Anterior cingulate cortex (tissue), 58 donors: ENCODE data around the gene CNOT2.
A peak's percentile ranks its signal among the peaks of the same experiment; 100 is the strongest.
"Not testable (repeated sequence)": the region's sequence is repeated elsewhere in the genome, so short reads cannot be mapped to it uniquely, and the experiment has no call there.

Experiments
- DNase-seq, 58 donors: peaks; one replicate each; lab custom pipeline; 2025; lab: John Stamatoyannopoulos, UW

CNOT2 gene

GRCh38 chr12:70359458-70360197, 116.4 kb downstream of the CNOT2 start:
- DNase-seq, result no peak

GRCh38 chr12:70360218-70360617, 117.0 kb downstream of the CNOT2 start:
- no peak for DNase-seq

DNA sequence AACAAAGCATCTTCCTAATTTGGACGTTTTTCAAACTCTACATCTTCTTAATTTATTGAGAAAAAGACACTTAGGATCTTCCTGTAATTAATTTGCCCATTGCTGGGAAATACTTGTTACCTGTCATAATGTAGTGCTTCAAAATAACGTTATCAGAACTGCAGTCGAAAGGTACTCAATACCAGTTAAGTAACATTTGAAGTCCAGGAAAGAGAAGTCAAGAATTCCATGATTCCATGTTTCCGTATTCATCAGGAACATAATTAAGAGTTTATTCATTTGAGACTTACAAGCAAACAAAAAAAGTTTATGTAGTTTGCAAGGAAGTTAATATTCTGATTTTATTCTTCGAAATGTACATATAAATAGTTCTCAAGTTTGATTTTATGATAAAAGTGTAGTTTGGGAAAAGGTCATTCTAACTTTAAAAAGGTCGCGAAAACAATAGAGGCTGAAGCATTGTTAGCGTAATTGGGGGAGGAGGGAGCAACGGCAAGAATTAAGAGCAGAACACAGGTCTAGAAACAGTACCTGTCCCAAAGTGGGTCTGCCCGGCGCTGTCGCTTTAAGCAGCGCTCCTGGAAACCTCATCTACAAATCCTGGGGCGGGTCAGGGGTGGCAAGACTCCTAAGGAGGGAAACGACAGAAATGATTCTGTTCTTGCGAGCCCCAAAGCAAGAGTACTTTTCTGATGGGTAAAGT, 121.6 kb downstream of the CNOT2 start:
- no peak for DNase-seq

DNA sequence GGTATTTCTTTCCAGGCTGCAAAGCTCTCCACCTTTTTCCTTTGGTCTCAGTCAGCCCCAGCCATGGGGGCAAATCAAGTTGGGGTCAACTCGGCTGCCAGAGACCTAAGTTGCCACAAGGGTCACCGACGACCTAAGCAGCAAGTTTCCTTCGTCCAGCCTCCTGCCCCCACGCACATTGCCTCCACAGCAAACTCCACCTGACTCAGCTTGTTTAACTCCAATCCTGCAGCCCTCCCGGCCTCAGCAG, 122.1 kb downstream of the CNOT2 start:
- DNase-seq, result peak in 1 of 58 donors; percentile 37

DNA sequence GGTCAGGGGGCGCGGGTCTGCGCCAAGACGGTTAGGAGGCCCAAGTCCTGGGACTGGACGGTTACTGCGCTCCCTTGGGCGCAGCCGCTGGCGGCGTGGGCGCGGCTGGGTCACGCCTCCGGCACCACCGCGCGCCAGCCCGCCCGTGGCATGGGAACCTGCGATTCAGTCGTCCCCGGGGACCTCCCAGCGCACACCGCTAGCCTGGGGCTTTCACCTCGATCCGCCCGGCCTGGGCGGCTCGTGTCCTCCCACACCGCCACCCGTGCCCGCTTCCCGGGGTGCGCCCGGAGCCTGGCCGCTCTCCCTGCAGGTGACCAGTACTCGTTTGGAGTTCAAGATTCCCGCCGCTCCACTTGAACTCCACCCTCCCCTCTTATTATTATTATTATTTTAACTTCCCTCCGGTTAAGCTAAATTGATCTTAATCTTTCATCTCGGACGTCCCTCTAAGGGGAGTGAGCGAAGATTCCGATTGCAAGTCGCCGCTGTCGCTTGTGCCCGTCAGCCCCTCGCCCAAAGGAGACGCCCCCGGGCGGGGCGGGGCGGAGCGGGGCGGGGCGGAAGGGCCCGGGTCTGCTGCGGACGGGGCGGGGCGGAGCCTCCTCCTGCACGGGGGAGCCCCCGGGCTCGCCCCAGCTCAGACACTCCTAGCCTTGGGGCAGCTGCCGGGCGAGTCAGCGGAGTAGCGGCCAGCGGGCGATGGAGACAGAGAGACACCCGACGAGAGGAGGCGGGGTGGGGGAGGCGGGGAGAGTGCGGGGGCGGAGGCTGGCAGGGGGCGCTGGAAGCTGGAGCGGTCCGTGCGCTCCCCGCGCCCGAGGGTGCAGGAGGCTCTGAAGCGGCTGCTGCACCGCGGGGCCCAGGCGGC, 122.7 kb downstream of the CNOT2 start, which contains the start of gene KCNMB4:
Gene KCNMB4 (plus strand): TSS at position 643 of the 871 bp plus-strand sequence. CDS start 445 bp downstream, outside the sequence.
- peak in 54 of 58 donors; percentile 5 to 87 (median 66) for DNase-seq

DNA sequence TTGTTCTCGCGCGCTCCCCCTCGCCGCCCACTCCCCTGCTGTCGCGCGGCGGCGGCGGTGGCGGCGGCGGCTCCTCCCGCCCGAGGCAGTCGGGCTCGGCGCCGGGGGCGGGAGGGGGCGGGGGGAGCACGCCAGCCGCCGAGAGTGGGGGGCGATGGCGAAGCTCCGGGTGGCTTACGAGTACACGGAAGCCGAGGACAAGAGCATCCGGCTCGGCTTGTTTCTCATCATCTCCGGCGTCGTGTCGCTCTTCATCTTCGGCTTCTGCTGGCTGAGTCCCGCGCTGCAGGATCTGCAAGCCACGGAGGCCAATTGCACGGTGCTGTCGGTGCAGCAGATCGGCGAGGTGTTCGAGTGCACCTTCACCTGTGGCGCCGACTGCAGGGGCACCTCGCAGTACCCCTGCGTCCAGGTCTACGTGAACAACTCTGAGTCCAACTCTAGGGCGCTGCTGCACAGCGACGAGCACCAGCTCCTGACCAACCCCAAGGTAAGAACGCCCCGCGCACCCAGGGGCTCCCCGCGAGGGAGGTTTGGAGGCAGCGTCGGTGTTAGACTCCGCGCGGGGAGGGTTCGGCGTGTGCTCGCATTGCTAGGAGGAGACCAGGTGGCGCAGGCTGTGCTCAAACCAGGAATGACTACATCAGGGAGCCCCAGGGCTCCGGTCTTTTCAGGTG, 123.5 kb downstream of the CNOT2 start:
- peak in 48 of 58 donors; percentile 8 to 76 (median 48) for DNase-seq

DNA sequence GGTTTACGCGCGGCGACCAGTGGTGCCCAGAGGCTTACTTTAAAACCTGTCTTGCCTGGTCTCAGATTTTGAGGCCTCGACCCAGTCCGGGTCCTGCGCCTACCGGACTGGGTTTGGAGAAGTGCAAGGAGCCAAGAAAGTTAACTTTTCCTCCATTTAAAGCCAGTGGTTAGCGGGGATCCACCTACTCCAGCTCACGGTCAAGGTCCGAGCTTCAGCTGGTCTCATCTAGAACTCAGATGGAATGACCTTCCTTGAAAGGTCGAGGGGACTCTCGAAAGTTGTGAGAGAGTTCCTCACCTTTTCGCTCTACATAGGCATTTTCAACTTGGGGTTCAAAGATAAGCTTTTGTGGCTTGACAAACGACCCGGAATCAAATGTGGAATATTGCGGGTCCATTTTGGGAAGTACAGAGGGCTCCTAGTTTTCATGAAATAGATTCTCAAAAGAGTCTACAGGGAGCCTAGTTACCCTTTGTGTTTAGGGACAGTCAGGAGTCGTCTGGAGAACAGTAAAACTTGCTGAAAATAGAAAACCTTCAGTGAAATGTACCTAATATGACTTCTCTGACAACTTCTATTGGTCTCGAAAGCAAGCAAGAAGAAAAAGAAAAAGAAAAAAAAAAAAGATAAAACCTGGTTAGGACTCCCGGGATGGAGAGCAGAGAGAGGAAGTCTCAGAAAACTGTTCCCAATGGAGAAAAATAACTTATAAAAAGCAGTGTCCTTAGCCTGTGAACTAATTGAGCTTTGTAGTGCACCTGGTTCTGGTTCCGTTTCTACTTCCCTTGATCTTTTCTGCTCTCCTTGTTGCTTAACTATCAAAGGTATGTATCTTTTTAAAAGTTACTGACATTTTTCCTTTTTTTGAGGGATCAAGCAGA, 124.3 kb downstream of the CNOT2 start:
- peak in 5 of 58 donors; percentile 12 to 44 (median 30) for DNase-seq

- no peak for DNase-seq
Measured at GRCh38 chr12:70372881-70373280, 129.6 kb downstream of the CNOT2 start.

- DNase-seq, result no peak
Measured at GRCh38 chr12:70379846-70380245, 136.6 kb downstream of the CNOT2 start.

GRCh38 chr12:70383484-70383883, 140.3 kb downstream of the CNOT2 start:
- no peak for DNase-seq

DNA sequence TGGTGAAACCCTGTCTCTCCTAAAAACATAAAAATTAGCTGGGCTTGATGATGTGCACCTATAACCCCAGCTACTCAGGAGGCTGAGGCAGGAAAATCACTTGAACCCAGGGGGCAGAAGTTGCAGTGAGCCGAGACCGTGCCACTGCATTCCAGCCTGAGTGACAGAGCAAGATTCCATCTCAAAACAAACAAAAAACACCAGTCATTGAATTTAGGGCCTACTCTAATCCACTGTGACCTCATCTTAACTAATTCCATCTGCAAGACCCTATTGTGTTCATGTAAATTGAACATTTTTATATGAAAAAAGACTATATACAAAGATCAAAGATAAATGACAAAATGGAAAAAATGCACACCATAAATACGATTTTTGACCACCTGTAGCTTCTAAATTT, 140.7 kb downstream of the CNOT2 start:
- DNase-seq, result no peak

GRCh38 chr12:70386771-70387170, 143.5 kb downstream of the CNOT2 start:
- no peak for DNase-seq

GRCh38 chr12:70389678-70390077, 146.4 kb downstream of the CNOT2 start:
- DNase-seq, result no peak

- not testable (repeated sequence) for DNase-seq
Measured at GRCh38 chr12:70392631-70393030, 149.4 kb downstream of the CNOT2 start.

GRCh38 chr12:70393787-70394499, 150.7 kb downstream of the CNOT2 start:
- no peak for DNase-seq

GRCh38 chr12:70398002-70398401, 154.8 kb downstream of the CNOT2 start:
- peak in 6 of 58 donors; percentile 1 to 48 (median 10) for DNase-seq

- DNase-seq, result peak in 5 of 58 donors; percentile 3 to 26 (median 4)
Measured at GRCh38 chr12:70398862-70399261, 155.6 kb downstream of the CNOT2 start.

DNA sequence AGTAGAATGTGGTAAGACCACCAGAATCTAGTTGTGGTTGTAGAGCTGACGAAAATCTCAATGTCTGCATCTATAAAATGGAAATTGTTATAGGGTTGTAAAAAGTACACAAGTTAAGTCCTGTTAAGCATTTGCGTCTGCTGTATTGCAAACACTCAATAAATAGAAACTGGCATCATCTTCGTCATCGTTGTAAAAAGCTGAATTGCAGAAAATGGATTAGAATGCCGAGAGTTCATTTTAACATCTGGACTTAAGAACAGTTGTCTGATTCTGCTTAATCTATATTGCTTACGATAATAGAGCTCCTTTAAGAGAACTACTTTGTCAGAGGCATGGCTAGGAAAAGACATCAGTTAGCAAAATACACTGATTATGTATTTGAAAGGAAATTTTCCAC, 156.1 kb downstream of the CNOT2 start:
- no peak for DNase-seq

GRCh38 chr12:70400124-70400523, 156.9 kb downstream of the CNOT2 start:
- DNase-seq, result no peak
